ENCODE results near the gene NR4A2. TPM values are rescaled to one million over a fixed set of nuclear protein-coding genes. Genes with fewer than 3 reads are reported as not detected.

Gene NR4A2
- total RNA-seq, 1 donor from 2014 or later: 6.7 TPM

DNA sequence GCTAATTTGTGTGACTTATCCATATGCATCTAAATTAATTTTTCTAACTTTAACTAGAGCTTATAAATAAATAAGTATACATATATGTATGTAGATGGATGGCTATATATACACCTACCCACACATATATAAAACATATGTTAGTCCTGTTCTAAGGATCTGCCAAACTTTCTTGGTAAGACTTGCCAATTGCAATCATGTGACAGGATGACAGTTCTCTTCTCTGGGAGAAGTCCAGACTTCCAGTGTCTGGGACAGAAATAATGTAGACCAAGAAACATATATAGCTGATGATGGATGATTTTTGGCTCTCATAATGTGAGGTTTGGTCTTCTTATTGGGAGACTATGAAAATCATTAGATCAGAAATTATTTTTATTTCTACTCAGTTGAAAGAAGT is 30.6 kb upstream of the NR4A2 start:
- Mint-ChIP-seq H3K4me3 (no peak overlapping the region), H3K4me1 (no peaks in the 10 kb centered on the region), H3K9me3 (no peaks in the 10 kb centered on the region), H3K27me3 (no peaks in the 10 kb centered on the region), H3K36me3 (ENCODE audit: low read depth) (no peaks in the 10 kb centered on the region), H3K27ac (no peak overlapping the region)
- TF ChIP-seq, protein P1, sequence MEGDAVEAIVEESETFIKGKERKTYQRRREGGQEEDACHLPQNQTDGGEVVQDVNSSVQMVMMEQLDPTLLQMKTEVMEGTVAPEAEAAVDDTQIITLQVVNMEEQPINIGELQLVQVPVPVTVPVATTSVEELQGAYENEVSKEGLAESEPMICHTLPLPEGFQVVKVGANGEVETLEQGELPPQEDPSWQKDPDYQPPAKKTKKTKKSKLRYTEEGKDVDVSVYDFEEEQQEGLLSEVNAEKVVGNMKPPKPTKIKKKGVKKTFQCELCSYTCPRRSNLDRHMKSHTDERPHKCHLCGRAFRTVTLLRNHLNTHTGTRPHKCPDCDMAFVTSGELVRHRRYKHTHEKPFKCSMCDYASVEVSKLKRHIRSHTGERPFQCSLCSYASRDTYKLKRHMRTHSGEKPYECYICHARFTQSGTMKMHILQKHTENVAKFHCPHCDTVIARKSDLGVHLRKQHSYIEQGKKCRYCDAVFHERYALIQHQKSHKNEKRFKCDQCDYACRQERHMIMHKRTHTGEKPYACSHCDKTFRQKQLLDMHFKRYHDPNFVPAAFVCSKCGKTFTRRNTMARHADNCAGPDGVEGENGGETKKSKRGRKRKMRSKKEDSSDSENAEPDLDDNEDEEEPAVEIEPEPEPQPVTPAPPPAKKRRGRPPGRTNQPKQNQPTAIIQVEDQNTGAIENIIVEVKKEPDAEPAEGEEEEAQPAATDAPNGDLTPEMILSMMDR (IDR thresholded peaks at IDR 0.05): no peak
- DNase-seq: no peak
- intact Hi-C loops (cut with micrococcal nuclease): no loop called here
- no peak for ATAC-seq (ENCODE audit: low read depth)
- ChIA-PET POLR2A (interaction anchor here (0.8 kb wide), 1 partner anchor 15 kb away, joined by 5 read pairs; no protein-coding TSS in a partner anchor), CTCF (no interaction called here)

DNA sequence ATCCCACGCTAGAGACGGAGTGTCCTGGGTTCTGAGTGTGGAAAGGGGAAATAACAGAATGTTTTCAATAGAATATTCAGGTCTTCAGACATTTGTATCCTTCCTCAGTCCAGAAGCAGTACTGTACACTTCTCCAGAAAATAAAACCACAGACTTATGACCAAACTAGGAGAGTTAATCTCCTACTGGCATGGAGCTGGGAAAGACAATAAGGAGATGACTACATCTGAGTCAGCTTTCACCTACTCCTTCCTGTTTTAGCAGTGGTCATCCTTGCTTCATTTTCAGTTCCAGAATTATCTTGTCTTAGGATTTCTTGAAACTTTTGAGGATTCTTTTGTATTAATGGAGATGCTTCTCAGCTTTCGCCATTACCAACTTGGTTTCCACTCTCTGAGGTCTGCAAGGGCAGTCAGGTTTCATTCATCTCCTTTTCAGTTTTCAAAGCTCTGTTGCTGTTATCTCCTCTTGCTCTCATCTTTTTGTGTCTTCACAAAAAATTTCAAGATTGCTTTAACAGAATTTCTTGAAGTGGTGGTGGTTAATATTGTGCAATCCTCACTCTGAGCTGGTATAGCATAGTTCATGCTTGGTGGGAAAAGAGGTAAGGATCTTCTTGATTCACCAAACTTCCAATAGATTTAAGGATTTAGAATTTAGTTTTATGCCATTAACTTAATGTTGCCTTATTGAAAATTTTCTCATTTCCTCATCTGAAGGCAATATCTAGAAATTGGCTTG is 23.7 kb upstream of the NR4A2 start:
- ChIA-PET POLR2A (no interaction called here), CTCF (no interaction called here)
- no peaks in the 10 kb centered on the region for H3K27me3 Mint-ChIP-seq
- H3K4me3 Mint-ChIP-seq: no peak overlapping the region
- DNase-seq (no peak), ATAC-seq (ENCODE audit: low read depth) (no peak)
- H3K36me3 Mint-ChIP-seq (ENCODE audit: low read depth): no peaks in the 10 kb centered on the region
- TF ChIP-seq, protein P1 (IDR thresholded peaks at IDR 0.05): no peak
- H3K4me1 Mint-ChIP-seq: no peaks in the 10 kb centered on the region
- no peak overlapping the region for H3K27ac Mint-ChIP-seq
- H3K9me3 Mint-ChIP-seq: no peaks in the 10 kb centered on the region
- intact Hi-C loops (cut with micrococcal nuclease): no loop called here

DNA sequence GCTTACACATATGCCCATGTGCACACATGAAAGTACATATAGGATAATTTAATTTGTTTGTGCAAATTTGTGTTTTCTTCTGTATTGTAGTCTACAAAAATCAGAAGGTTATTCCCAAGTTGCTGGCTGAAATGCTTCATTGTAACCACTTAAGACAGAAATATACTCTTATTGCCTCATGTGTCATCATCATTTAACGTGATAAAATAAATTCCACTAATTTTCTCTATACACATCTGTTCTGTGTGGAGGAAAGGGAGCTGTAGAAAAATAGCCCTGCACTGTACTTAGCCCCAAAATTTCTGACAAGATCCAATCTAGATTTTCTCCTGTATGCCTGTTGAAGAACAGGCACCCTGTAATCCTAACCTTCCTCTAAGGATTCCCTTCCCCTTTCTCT is 20.4 kb upstream of the NR4A2 start:
- H3K27me3 Mint-ChIP-seq: no peaks in the 10 kb centered on the region
- H3K36me3 Mint-ChIP-seq (ENCODE audit: low read depth): no peaks in the 10 kb centered on the region
- DNase-seq (no peak), ATAC-seq (ENCODE audit: low read depth) (no peak)
- no peak overlapping the region for H3K27ac Mint-ChIP-seq
- no peak overlapping the region for H3K4me3 Mint-ChIP-seq
- H3K4me1 Mint-ChIP-seq: no peaks in the 10 kb centered on the region
- no peaks in the 10 kb centered on the region for H3K9me3 Mint-ChIP-seq
- POLR2A ChIA-PET: interaction anchor here (0.8 to 1.1 kb wide), 2 partner anchors 10 to 893 kb away, joined by 5 read pairs; no protein-coding TSS in a partner anchor
- intact Hi-C loops (cut with micrococcal nuclease): no loop called here
- TF ChIP-seq, protein P1 (IDR thresholded peaks at IDR 0.05): no peak
- CTCF ChIA-PET: no interaction called here

DNA sequence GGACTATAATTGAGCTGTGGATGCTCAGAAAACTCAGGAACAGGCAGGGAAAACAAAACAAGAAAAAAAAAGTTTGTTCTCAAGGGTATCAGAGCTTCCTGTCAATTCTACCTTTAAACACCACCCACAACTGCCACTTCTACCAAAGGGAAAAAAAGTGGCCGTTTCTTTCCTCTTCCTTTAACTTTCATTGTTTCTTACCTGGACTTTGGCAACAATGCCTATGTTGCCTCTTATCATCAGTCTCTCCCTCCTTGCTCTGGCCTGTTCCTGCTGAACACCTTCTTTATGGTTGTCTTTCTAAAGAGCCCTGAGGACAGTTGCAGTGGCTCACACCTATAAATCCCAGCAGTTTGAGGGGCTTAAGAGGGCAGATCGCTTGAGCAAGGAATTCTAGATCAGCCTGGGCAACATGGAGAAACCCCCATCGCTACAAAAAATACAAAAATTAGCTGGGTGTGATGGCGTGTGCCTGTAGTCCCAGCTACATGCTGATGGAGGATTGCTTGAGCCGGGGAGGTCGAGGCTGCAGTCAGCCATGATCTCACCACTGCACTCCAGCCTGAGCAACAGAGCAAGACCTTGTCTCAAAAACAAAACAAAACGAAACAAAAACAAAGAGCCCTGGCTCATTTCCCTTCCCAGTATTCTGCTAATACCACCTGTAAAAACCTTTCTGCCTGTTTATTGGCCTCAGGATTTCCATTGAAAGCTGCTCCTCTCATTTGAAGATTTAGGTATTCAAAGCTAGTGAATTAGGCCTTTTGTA is 18.0 kb upstream of the NR4A2 start:
- Mint-ChIP-seq H3K27me3 (no peaks in the 10 kb centered on the region), H3K36me3 (ENCODE audit: low read depth) (no peaks in the 10 kb centered on the region), H3K27ac (no peak overlapping the region), H3K4me3 (no peak overlapping the region), H3K4me1 (no peaks in the 10 kb centered on the region), H3K9me3 (no peaks in the 10 kb centered on the region)
- CTCF ChIA-PET: no interaction called here
- ATAC-seq (ENCODE audit: low read depth): no peak
- intact Hi-C loops (cut with micrococcal nuclease): no loop called here
- POLR2A ChIA-PET: no interaction called here
- no peak for DNase-seq
- TF ChIP-seq, protein P1 (IDR thresholded peaks at IDR 0.05): no peak

DNA sequence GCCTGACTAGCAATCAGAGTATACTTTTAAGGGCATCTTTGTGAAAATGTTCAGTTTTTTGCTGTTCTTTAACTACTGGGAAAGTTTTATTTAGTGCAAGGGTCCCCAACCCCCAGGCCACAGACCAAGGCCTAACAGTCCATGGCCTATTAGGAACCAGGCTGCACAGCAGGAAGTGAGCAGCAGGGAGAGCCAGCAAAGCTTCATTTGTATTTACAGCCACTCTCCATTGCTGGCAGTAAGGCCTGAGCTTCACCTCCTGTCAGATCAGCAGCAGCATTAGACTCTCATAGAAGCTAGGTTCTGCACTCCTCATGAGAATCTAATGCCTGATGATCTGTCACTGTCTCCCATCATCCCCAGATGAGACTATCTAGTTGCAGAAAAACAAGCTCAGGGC is 17.1 kb upstream of the NR4A2 start:
- CTCF ChIA-PET: no interaction called here
- Mint-ChIP-seq H3K27ac (no peak overlapping the region), H3K27me3 (no peaks in the 10 kb centered on the region), H3K4me3 (no peak overlapping the region), H3K9me3 (no peaks in the 10 kb centered on the region), H3K4me1 (no peaks in the 10 kb centered on the region), H3K36me3 (ENCODE audit: low read depth) (no peaks in the 10 kb centered on the region)
- POLR2A ChIA-PET: no interaction called here
- DNase-seq: no peak
- TF ChIP-seq, protein P1 (IDR thresholded peaks at IDR 0.05): no peak
- no peak for ATAC-seq (ENCODE audit: low read depth)
- intact Hi-C loops (cut with micrococcal nuclease): no loop called here
